HCEC 1CT (cell line): ENCODE data around the gene HP1BP3.

Source experiments
- DNase-seq: peaks from one replicate; pipeline ENCODE4 v3.0.0-alpha.2; 2017

Gene HP1BP3

DNA sequence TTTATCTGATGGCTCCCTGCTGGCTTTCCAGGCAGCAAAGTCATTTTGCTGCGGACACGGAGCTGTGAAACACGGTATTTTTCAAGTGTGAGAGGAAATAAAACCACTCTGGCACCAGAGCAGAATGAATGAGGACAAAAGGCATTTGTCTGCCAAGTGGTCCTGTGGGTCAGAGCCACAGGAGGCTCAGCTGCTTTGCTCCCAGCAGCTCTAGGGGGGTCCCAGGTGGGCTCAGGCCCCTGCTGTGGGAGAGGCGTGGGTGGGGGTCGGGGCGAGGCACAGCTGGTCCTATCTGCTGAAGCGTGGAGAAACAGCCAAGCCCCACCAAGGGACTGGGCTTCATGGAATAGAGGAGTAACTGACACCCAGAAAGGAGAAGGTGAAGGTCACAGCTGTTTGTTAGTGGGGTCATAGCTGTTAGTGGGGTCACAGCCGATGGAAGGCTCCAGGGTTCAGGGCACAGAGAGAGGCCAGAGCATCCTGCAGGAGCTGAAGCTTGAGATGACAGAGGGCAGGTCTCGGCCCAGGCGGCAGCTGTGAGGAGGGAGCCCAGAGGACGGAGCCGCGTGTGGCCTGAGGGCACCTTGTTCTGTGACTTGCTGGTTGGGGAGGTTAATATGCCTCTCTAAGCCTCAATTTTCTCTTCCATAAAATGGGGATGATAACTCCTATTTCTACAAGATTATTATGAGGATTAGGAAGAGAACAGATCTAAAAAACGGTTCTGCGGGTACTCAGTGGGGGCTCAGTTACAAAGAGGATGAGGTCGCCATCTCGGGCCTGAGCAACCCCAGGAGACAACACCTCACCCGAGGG lies 76.4 kb downstream of the HP1BP3 start:
- no peak for DNase-seq

DNA sequence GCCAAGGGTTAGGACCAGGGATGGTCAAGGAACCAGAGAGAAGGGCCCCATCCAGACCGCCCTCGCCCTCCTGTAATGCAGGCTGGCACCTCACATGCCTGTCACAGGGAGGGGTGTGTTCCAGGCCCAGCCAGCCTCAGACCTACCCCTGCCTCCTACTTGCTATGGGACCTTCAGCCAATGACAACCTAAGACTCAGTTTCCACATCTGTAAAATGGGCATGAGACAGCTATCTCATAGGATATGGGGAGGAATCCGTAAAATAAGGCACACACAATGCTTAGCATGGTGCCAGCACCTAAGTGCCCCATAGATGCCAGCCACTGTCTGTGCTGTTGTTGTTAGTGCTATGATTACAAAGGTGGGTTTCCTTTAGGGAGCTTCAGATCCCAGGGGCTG lies 77.2 kb downstream of the HP1BP3 start:
- no peak for DNase-seq

DNA sequence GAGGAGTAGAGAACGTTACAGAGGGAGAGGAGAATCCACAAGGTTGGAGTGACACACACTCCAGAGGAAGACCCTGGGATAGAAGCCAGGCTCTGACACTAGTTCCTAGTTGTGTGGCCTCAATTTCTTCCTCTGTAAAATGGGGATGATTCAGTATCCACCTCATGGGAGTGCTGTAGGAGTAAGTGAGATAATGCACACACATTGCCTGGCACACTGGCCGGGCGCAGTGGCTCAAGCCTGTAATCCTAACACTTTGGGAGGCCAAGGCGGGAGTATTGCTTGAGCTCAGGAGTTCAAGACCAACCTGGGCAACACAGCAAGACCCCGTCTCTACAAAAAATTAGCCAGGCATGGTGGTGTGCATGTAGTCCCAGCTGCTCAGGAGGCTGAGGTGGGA lies 78.2 kb downstream of the HP1BP3 start:
- DNase-seq: no peak

DNA sequence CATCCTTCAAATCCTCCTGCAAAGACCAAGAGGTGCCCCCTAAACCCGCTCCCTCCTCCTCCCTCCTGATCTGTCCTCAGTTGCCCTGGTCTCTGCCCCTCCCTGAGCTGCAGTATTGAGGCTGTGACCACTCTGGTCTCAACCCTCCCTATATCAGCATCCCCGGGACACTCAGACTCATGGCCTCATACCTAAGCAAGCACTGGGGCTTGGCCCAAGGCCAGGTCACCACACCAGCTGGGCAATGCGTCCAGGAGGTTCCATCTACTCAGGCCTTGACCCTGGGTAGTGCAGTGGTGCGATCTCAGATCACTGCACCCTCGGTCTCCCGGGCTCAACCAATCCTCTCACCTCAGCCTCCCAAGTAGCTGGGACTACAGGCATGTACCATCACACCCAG lies 79.0 kb downstream of the HP1BP3 start:
- DNase-seq: no peak

- no peak for DNase-seq
These were observed 80.3 kb downstream of the HP1BP3 start for GRCh38 chr1:20706841-20707240.

DNA sequence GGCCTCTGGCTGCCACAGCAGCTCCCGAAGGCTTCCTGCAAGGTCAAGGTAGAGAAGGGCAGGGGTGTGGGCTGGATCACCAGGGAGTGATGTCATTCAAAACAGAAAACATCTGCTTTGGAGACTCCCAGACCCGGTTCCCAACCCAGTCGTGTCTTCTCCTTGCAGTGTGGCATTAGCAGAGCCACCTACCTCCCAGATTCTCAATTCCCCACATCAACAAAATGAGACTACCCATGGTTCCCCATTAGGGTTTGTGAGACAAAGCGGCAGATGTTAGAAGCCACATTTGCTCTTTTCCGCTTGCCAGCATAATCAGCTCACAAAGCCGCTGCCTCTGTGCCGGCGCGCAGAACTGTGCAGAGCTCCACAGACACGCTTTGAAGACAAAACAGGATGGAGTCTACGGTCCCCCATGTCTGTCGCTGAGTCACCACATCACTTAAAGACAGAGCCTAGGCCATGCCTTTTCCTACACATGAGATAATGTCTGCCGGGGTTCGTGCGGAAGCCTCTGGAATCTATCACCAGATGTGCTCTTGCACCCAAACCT lies 81.8 kb downstream of the HP1BP3 start:
- DNase-seq: no peak

GRCh38 chr1:20704390-20705202 lies 82.5 kb downstream of the HP1BP3 start:
- DNase-seq: no peak

- no peak for DNase-seq
These were observed 83.9 kb downstream of the HP1BP3 start for GRCh38 chr1:20703124-20703756.

DNA sequence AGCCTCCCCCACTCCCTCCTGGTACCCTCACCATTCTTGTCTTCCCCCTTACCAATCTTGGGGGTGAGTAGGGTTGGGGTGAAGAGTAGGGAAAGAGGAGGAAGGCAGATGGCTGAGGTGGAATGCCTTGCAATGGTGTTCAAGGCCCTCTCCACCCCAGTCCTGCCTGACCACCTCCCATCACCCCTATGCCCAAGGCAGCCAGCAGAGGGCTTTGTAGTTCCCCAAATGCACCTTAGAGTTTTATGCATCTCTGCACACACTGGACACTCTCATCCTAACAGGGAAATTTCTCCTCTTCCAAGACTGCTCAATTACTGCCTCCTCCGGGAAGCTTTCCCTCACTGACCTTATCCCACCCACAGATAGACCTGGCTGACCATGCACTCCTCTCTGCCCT lies 84.7 kb downstream of the HP1BP3 start:
- peak; percentile 23 for DNase-seq

GRCh38 chr1:20701847-20702246 lies 85.3 kb downstream of the HP1BP3 start:
- no peak for DNase-seq

DNA sequence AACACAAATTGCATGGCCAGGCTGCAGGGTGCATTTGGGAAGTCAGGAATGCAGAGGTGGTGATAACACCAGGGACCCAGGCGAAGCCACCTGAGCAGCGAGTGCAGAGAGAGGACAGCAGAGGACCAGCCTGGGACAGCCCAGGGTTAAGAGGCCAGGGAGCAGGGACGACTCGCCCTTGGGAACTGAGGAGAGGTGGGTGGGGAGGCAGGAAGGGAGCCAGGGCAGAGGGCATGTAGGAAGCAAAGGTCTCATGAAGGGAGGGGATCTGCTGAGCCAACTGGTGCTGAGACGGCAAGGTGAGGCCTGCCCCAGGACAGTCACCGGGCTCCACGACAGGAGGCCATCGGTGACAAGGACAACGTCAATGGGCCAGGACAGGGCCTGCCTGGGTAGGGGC lies 85.7 kb downstream of the HP1BP3 start:
- no peak for DNase-seq

GRCh38 chr1:20700636-20701215 lies 86.4 kb downstream of the HP1BP3 start:
- no peak for DNase-seq

DNA sequence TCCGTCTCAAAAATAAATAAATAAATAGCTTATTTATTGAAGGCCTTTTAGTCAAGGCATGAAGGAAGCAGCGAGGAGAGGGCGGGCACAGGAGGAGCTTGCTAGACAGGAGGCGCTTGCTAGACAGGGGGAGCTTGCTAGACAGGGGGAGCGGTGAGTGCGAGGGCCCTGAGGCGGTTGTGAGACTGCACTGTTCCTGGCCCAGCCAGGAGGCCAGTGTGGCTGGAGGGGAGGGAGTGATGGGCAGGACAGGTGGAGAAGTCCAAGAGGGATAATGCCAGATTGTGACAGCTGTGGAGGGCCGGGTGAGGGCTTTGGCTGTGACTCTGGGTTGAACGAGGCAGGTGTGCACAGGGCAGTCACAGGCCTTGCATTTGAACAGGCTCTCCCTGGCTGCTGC lies 87.5 kb downstream of the HP1BP3 start:
- no peak for DNase-seq

- peak; percentile 71 for DNase-seq
These were observed 88.8 kb downstream of the HP1BP3 start for GRCh38 chr1:20698195-20698910.

DNA sequence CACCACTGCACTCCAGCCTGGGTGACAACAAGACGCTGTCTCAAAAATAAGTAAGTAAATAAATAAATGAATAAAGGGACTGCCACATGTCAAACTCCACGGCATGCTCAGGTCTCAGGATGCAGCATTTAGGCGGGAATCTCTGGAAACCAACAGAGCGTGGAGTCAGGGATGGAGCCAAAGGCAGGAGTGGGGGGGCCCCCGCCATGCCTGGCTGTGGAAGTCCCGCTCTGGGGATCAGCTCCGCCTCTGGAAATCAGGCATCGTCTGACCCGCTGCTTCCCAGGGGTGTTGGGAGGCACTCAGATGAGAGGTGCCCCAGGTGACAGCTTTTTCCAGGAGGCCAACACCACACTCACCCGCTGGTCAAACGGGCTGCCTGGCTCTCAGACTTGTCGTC lies 89.5 kb downstream of the HP1BP3 start:
- DNase-seq: no peak

DNA sequence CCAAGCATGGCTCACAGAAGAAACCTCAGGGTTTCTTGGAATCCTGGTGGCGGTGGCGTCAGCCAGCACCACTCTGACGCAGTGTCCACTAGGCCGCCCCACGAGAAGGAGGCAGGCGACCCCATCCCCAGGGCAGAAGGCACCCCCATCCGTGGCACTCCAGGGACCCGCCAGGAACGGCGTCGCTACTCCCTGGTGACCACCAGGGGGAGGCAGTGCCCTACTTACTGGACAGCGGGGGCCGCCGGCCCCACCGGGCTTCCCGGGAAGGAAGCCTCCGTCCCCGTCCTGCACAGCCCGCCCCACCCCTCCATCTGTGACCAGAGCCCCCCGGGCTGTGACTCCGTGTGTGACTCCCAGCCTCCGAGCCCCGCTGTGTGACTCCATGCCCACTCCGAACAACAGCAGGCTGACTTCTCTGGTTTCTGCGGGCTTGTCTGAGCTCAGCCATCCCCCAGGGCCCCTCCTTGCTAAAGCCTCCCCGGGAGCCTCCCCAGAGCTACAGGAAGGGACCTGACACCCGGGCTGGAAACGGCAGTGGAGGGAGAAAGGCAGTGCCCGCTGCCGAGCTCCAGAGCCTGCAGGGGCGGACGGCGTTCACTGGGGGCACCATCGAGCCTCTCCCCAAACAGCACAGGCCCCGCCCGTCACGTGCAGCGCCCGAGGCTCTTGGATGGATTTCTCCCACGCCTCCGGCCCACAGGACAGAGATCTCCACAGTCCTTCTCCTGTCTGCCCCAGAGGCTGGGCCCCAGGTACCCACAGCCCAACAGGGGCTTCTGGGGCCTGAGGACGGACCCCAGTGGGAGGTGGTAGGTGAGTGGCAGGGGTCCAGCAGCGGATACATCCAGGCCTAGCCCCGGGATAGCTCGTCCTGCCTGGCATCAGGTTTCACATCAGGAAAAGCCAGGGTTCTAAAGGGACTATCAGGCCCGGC lies 90.4 kb downstream of the HP1BP3 start:
- DNase-seq: peak; percentile 97

DNA sequence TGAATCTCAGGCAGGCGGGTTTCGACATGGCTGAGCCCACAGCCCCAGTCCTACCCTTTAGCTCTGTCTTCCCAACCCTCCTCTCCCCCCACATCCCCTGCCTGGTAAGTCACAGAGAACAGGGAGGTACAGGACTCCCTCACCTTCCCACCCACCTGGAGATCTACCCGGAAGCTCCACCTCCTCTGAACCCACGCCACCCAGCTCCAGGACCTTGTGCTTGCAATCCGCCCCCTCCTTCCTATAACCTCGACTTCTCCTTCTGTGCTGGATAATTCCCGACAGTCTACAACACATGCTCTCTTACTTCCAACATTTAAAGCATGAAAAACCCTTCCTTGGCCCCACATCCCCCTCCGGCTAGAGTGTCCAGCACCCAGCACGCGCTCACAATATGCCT lies 91.6 kb downstream of the HP1BP3 start:
- DNase-seq: no peak

DNA sequence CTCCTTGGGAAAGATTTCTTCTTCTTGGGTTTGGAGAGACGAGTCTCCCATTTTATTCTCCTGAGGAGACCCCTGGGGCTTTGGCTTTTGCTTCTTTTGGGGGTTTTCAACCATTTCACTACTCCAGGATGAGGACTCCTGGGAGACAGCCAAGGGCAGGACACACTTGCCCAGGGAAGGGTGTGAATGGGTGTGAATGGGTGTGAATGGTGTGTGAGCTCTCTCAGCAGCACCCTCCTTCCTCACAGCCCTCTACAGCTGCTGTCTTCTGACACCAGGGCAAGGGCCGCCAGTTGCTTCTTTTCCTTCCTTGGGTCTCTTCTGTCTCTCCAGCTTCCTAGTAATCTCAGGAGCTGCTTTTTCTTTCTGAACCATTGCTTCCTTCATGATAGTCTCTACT lies 93.5 kb downstream of the HP1BP3 start:
- DNase-seq: no peak
